ENCODE data around the gene DPPA3.
"Not testable (repeated sequence)": the region's sequence is repeated elsewhere in the genome, so short reads cannot be mapped to it uniquely, and the experiment has no call there.

The DPPA3 gene

GRCh38 chr12:7709969-7710675 lies 1.1 kb upstream of the DPPA3 start:
- DNase-seq (ENCODE audit: low read depth, low spot score), result no peak
- TF ChIP-seq ZNF274 (IDR thresholded peaks at IDR 0.05; ENCODE audit: low read depth, low read length), result no peak
- no peak for TF ChIP-seq SUZ12 (IDR thresholded peaks at IDR 0.05; ENCODE audit: extremely low read depth, insufficient read depth, insufficient read length)
- TF ChIP-seq YY1 (IDR thresholded peaks at IDR 0.05; ENCODE audit: insufficient read depth, insufficient read length), result no peak
- no peaks in the 10 kb centered on the region for H3K36me3 ChIP-seq (ENCODE audit: insufficient read depth, insufficient read length, low read length)

GRCh38 chr12:7712841-7713442 lies 1.7 kb downstream of the DPPA3 start:
- no peaks in the 10 kb centered on the region for H3K27me3 ChIP-seq (ENCODE audit: insufficient read depth, insufficient read length)
- no peaks in the 10 kb centered on the region for H3K36me3 ChIP-seq (ENCODE audit: insufficient read depth, insufficient read length, low read length)
- H3K4me1 ChIP-seq (ENCODE audit: insufficient read depth, insufficient read length), result peaks cover 7% of the 10 kb centered on the region
- no peak overlapping the region for H3K9ac ChIP-seq (ENCODE audit: insufficient read length, low read depth)
- H3K4me3 ChIP-seq (ENCODE audit: insufficient read length, low read depth), result no peak overlapping the region
- no peak for DNase-seq (ENCODE audit: low read depth, low spot score)
- TF ChIP-seq SUZ12 (IDR thresholded peaks at IDR 0.05; ENCODE audit: extremely low read depth, insufficient read depth, insufficient read length), result no peak
- H3K9me3 ChIP-seq (ENCODE audit: insufficient read depth, low read length), result no peaks in the 10 kb centered on the region

More at GRCh38 chr12:7709969-7710675, 1.1 kb upstream of the DPPA3 start:
- Histone ChIP-seq H3K4me3 (ENCODE audit: insufficient read length, low read depth) (no peak overlapping the region), H3K9me3 (ENCODE audit: insufficient read depth, low read length) (no peaks in the 10 kb centered on the region), H3K27me3 (ENCODE audit: insufficient read depth, insufficient read length) (no peaks in the 10 kb centered on the region), H3K4me1 (ENCODE audit: insufficient read depth, insufficient read length) (peaks cover 8% of the 10 kb centered on the region), H3K9ac (ENCODE audit: insufficient read length, low read depth) (no peak overlapping the region)

DNA sequence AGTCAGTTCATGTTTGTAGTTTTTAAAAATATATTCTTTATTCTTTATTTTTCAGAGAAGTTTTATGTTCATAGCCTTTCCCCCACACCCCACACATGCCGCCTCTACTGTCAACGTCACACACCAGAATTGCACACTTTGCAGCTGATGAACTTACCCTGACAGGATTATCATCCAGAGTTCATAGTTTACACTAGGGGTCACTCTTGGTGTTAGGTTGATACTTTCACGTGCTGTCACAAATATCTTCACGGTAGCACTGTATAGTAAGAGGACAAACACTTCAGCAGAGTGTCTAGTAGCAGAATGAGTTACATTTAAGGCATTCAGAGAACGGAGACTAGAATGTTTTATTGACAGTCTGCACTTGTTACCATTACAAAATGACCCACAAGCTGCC lies 5.1 kb downstream of the DPPA3 start:
- no peak overlapping the region for H3K4me3 ChIP-seq (ENCODE audit: insufficient read length, low read depth)
- H3K9me3 ChIP-seq (ENCODE audit: insufficient read depth, low read length), result no peaks in the 10 kb centered on the region
- H3K27me3 ChIP-seq (ENCODE audit: insufficient read depth, insufficient read length), result no peaks in the 10 kb centered on the region
- peak; percentile 79 for DNase-seq (ENCODE audit: low read depth, low spot score)
- TF ChIP-seq ZNF274 (IDR thresholded peaks at IDR 0.05; ENCODE audit: low read depth, low read length) (no peak), YY1 (IDR thresholded peaks at IDR 0.05; ENCODE audit: insufficient read depth, insufficient read length) (no peak), SUZ12 (IDR thresholded peaks at IDR 0.05; ENCODE audit: extremely low read depth, insufficient read depth, insufficient read length) (no peak)
- peaks cover 8% of the 10 kb centered on the region for H3K4me1 ChIP-seq (ENCODE audit: insufficient read depth, insufficient read length)
- no peaks in the 10 kb centered on the region for H3K36me3 ChIP-seq (ENCODE audit: insufficient read depth, insufficient read length, low read length)
- no peak overlapping the region for H3K9ac ChIP-seq (ENCODE audit: insufficient read length, low read depth)

DNA sequence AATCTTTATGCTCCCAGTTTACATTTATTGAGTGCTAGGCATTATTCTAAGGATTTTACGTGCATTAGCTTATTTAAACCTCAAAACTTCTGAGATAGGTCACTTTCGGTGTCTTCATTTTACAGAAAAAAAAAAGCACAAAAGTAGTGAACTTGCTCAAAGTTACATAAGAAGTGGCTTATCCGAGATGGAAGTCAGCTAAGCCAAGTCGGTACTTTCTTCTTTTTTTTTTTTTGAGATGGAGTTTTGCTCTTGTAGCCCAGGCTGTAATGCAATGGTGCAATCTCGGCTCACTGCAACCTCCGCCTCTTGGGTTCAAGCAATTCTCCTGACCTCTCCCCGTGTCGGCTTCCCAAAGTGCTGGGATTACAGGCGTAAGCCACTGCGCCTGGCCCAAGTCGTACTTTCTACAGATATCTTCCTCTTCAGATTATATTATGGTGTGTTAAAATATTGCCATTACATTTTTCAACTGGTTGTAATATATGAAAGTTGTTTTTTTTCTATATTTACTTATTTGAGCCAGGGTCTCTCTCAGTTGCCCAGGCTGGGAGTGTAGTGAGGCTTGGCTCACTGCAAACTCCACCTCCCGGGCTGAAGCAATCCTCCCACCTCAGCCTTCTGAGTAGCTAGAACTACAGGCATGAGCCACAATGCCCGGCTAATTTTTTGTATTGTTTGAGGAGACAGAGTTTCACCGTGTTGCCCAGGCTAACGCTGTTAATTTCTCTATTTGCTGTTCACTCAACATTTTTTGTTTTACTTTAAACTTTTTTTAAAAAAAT lies 8.9 kb downstream of the DPPA3 start:
- no peak overlapping the region for H3K4me3 ChIP-seq (ENCODE audit: insufficient read length, low read depth)
- H3K4me1 ChIP-seq (ENCODE audit: insufficient read depth, insufficient read length), result peaks cover 5% of the 10 kb centered on the region
- no peaks in the 10 kb centered on the region for H3K36me3 ChIP-seq (ENCODE audit: insufficient read depth, insufficient read length, low read length)
- DNase-seq (ENCODE audit: low read depth, low spot score), result no peak
- no peak for TF ChIP-seq ZNF274 (IDR thresholded peaks at IDR 0.05; ENCODE audit: low read depth, low read length)
- TF ChIP-seq SUZ12 (IDR thresholded peaks at IDR 0.05; ENCODE audit: extremely low read depth, insufficient read depth, insufficient read length), result no peak
- TF ChIP-seq YY1 (IDR thresholded peaks at IDR 0.05; ENCODE audit: insufficient read depth, insufficient read length), result no peak
- no peaks in the 10 kb centered on the region for H3K27me3 ChIP-seq (ENCODE audit: insufficient read depth, insufficient read length)
- no peaks in the 10 kb centered on the region for H3K9me3 ChIP-seq (ENCODE audit: insufficient read depth, low read length)
- no peak overlapping the region for H3K9ac ChIP-seq (ENCODE audit: insufficient read length, low read depth)

GRCh38 chr12:7723926-7724325 lies 12.7 kb downstream of the DPPA3 start:
- H3K9me3 ChIP-seq (ENCODE audit: insufficient read depth, low read length), result no peaks in the 10 kb centered on the region; the same call in 1 of the 2 replicates
- H3K36me3 ChIP-seq (ENCODE audit: insufficient read depth, insufficient read length, low read length), result no peaks in the 10 kb centered on the region
- H3K9ac ChIP-seq (ENCODE audit: insufficient read length, low read depth), result no peak overlapping the region
- TF ChIP-seq YY1 (IDR thresholded peaks at IDR 0.05; ENCODE audit: insufficient read depth, insufficient read length) (no peak), SUZ12 (IDR thresholded peaks at IDR 0.05; ENCODE audit: extremely low read depth, insufficient read depth, insufficient read length) (no peak), ZNF274 (IDR thresholded peaks at IDR 0.05; ENCODE audit: low read depth, low read length) (no peak)
- no peaks in the 10 kb centered on the region for H3K4me1 ChIP-seq (ENCODE audit: insufficient read depth, insufficient read length)
- H3K4me3 ChIP-seq (ENCODE audit: insufficient read length, low read depth), result no peak overlapping the region
- no peak for DNase-seq (ENCODE audit: low read depth, low spot score)
- H3K27me3 ChIP-seq (ENCODE audit: insufficient read depth, insufficient read length), result no peaks in the 10 kb centered on the region

DNA sequence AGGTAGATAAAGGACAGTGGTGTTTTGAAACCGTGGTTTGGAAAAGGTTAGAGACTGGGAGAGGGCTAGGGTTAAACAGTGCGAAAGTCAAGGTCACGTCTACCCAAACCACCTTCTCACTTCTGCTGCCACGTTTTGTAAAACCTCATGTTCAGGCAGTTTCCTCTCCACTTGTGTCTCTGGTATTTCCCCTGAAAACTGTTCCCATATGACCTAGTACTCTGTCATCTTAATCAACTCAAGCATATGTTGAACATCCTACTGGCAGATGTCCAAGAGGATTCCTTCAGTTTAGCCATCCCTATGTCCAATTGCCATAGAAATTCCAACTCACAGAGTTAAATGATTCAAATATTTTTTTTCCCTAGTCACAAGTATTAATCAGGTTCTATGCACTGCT lies 18.5 kb downstream of the DPPA3 start:
- Histone ChIP-seq H3K4me1 (ENCODE audit: insufficient read depth, insufficient read length) (no peaks in the 10 kb centered on the region), H3K4me3 (ENCODE audit: insufficient read length, low read depth) (no peak overlapping the region), H3K27me3 (ENCODE audit: insufficient read depth, insufficient read length) (no peaks in the 10 kb centered on the region), H3K36me3 (ENCODE audit: insufficient read depth, insufficient read length, low read length) (no peaks in the 10 kb centered on the region), H3K9me3 (ENCODE audit: insufficient read depth, low read length) (no peaks in the 10 kb centered on the region; the same call in 1 of the 2 replicates), H3K9ac (ENCODE audit: insufficient read length, low read depth) (no peak overlapping the region)
- no peak for DNase-seq (ENCODE audit: low read depth, low spot score)
- TF ChIP-seq ZNF274 (IDR thresholded peaks at IDR 0.05; ENCODE audit: low read depth, low read length) (no peak), SUZ12 (IDR thresholded peaks at IDR 0.05; ENCODE audit: extremely low read depth, insufficient read depth, insufficient read length) (no peak), YY1 (IDR thresholded peaks at IDR 0.05; ENCODE audit: insufficient read depth, insufficient read length) (no peak)

GRCh38 chr12:7730984-7731383 lies 19.8 kb downstream of the DPPA3 start:
- not testable (repeated sequence) for H3K4me3 ChIP-seq (ENCODE audit: insufficient read length, low read depth); DNase-seq (ENCODE audit: low read depth, low spot score); H3K27me3 ChIP-seq (ENCODE audit: insufficient read depth, insufficient read length); H3K9ac ChIP-seq (ENCODE audit: insufficient read length, low read depth); H3K4me1 ChIP-seq (ENCODE audit: insufficient read depth, insufficient read length); H3K9me3 ChIP-seq (ENCODE audit: insufficient read depth, low read length); H3K36me3 ChIP-seq (ENCODE audit: insufficient read depth, insufficient read length, low read length)
